NOMO-1 (cell line): Measurements from ENCODE around the gene GOLGA6L2.
"Not testable (repeated sequence)": the region's sequence is repeated elsewhere in the genome, so short reads cannot be mapped to it uniquely, and the experiment has no call there.

Experiments used
- DNase-seq, 2 experiments: peaks; one replicate each; lab custom pipeline; 2025; ENCODE audit not compliant: unreplicated experiment in 2 of 2; lab: John Stamatoyannopoulos, UW

GOLGA6L2 gene

GRCh38 chr15:23447107-23447500, at the start of gene GOLGA6L2:
Gene GOLGA6L2, minus strand, starts transcription at chr15:23447243. Its CDS starts 62 bp downstream, at chr15:23447181.
- no peak for DNase-seq

- DNase-seq: no peak
Observed at GRCh38 chr15:23484870-23485269, 37.8 kb upstream of the GOLGA6L2 start.

GRCh38 chr15:23483821-23484299, 36.8 kb upstream of the GOLGA6L2 start:
- no peak for DNase-seq

GRCh38 chr15:23482764-23483489, 35.9 kb upstream of the GOLGA6L2 start:
- no peak for DNase-seq

- no peak for DNase-seq
Observed at GRCh38 chr15:23482228-23482627, 35.2 kb upstream of the GOLGA6L2 start.

- DNase-seq: no peak
Observed at GRCh38 chr15:23477920-23478319, 30.9 kb upstream of the GOLGA6L2 start.

GRCh38 chr15:23472678-23473077, 25.6 kb upstream of the GOLGA6L2 start:
- DNase-seq: no peak

- DNase-seq: no peak
Observed at GRCh38 chr15:23472033-23472432, 25.0 kb upstream of the GOLGA6L2 start.

- DNase-seq: peak in 1 of 2 experiments; percentile 41
Observed at GRCh38 chr15:23467110-23467600, 20.1 kb upstream of the GOLGA6L2 start.

- DNase-seq: no peak
Observed at GRCh38 chr15:23457890-23458289, 10.8 kb upstream of the GOLGA6L2 start.

GRCh38 chr15:23446215-23447106, 582 bp downstream of the GOLGA6L2 start:
- DNase-seq: no peak

GRCh38 chr15:23444269-23444668, 2.8 kb downstream of the GOLGA6L2 start:
- DNase-seq: no peak

- no peak for DNase-seq
Observed at GRCh38 chr15:23441204-23441603, 5.8 kb downstream of the GOLGA6L2 start.

- DNase-seq: no peak
Observed at GRCh38 chr15:23440596-23440995, 6.4 kb downstream of the GOLGA6L2 start.

GRCh38 chr15:23439513-23439912, 7.5 kb downstream of the GOLGA6L2 start:
- DNase-seq: no peak

- DNase-seq: no peak
Observed at GRCh38 chr15:23438816-23439466, 8.1 kb downstream of the GOLGA6L2 start.

GRCh38 chr15:23437673-23438072, 9.4 kb downstream of the GOLGA6L2 start:
- no peak for DNase-seq

- DNase-seq: no peak
Observed at GRCh38 chr15:23437146-23437545, 9.9 kb downstream of the GOLGA6L2 start.

GRCh38 chr15:23436421-23436820, 10.6 kb downstream of the GOLGA6L2 start:
- DNase-seq: no peak

- not testable (repeated sequence) for DNase-seq
Observed at GRCh38 chr15:23434699-23435098, 12.3 kb downstream of the GOLGA6L2 start.

- DNase-seq: not testable (repeated sequence)
Observed at GRCh38 chr15:23425327-23425726, 21.7 kb downstream of the GOLGA6L2 start.
